ENCODE data around the gene CLCN2.
A peak's percentile ranks its signal among the peaks of the same experiment; 100 is the strongest.

The CLCN2 gene

GRCh38 chr3:184353546-184353941 lies 7.9 kb downstream of the CLCN2 start:
- no peak overlapping the region for H3K4me3 ChIP-seq (ENCODE audit: low read length)
- H3K27ac ChIP-seq (ENCODE audit: low read depth, low read length) = no peak overlapping the region
- H3K9ac ChIP-seq (ENCODE audit: low read length) = no peak overlapping the region
- no peaks in the 10 kb centered on the region for H3K4me1 ChIP-seq (ENCODE audit: control insufficient read depth, insufficient read depth, low read length)
- H3K36me3 ChIP-seq (ENCODE audit: control insufficient read depth, insufficient read depth, low read length) = peaks cover 4% of the 10 kb centered on the region
- H3K27me3 ChIP-seq (ENCODE audit: control insufficient read depth, insufficient read depth, low read length) = no peaks in the 10 kb centered on the region

- Histone ChIP-seq H3K27ac (ENCODE audit: low read depth, low read length) (no peak overlapping the region), H3K36me3 (ENCODE audit: control insufficient read depth, insufficient read depth, low read length) (no peaks in the 10 kb centered on the region), H3K4me1 (ENCODE audit: control insufficient read depth, insufficient read depth, low read length) (no peaks in the 10 kb centered on the region), H3K27me3 (ENCODE audit: control insufficient read depth, insufficient read depth, low read length) (no peaks in the 10 kb centered on the region), H3K9ac (ENCODE audit: low read length) (no peak overlapping the region), H3K4me3 (ENCODE audit: low read length) (no peak overlapping the region)
Observed at GRCh38 chr3:184352897-184353545, 8.4 kb downstream of the CLCN2 start.

DNA sequence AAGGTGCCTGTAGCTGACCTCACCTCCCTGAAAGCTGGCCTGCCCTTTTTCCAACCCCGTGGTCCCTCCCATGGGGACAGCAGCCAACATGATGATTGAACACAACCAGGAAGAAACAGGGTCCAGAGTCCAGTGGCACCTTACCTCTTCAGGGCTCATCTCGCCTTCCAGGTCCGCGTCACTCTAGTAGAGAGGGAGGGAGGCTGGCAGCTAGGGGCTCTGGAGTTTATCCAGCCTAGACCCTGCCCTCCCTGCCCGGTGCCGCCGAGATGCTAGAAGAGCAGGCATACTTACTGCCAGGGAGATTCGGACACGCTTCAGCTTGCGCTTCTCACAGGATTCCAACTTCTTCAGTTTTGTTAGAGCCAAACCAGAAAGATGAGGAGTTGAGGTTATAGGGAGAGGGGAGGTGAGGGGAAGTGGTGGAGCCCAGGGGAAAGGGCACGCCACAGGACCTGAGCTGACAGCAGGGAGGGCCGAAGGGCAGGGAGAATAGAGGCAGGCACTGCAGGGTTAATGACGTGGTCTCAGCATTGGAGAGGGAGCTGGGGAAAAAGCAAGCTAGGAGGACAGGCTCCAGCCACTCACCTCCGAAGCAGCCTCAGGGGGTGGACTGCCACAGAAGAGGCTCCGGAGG lies 9.1 kb downstream of the CLCN2 start:
- H3K27ac ChIP-seq (ENCODE audit: low read depth, low read length) = no peak overlapping the region
- H3K9ac ChIP-seq (ENCODE audit: low read length) = peak overlapping the region; percentile 8

GRCh38 chr3:184351511-184352148 lies 9.8 kb downstream of the CLCN2 start:
- Histone ChIP-seq H3K27ac (ENCODE audit: low read depth, low read length) (no peak overlapping the region), H3K4me1 (ENCODE audit: control insufficient read depth, insufficient read depth, low read length) (no peaks in the 10 kb centered on the region), H3K27me3 (ENCODE audit: control insufficient read depth, insufficient read depth, low read length) (no peaks in the 10 kb centered on the region), H3K36me3 (ENCODE audit: control insufficient read depth, insufficient read depth, low read length) (no peaks in the 10 kb centered on the region), H3K9ac (ENCODE audit: low read length) (no peak overlapping the region), H3K4me3 (ENCODE audit: low read length) (no peak overlapping the region)

More for the DNA sequence above, 9.1 kb downstream of the CLCN2 start:
- Histone ChIP-seq H3K36me3 (ENCODE audit: control insufficient read depth, insufficient read depth, low read length) (no peaks in the 10 kb centered on the region), H3K4me3 (ENCODE audit: low read length) (no peak overlapping the region), H3K27me3 (ENCODE audit: control insufficient read depth, insufficient read depth, low read length) (no peaks in the 10 kb centered on the region), H3K4me1 (ENCODE audit: control insufficient read depth, insufficient read depth, low read length) (no peaks in the 10 kb centered on the region)

- Histone ChIP-seq H3K4me1 (ENCODE audit: control insufficient read depth, insufficient read depth, low read length) (no peaks in the 10 kb centered on the region), H3K27ac (ENCODE audit: low read depth, low read length) (no peak overlapping the region), H3K4me3 (ENCODE audit: low read length) (no peak overlapping the region), H3K27me3 (ENCODE audit: control insufficient read depth, insufficient read depth, low read length) (no peaks in the 10 kb centered on the region), H3K36me3 (ENCODE audit: control insufficient read depth, insufficient read depth, low read length) (peaks cover 3% of the 10 kb centered on the region), H3K9ac (ENCODE audit: low read length) (no peak overlapping the region)
Observed at GRCh38 chr3:184350618-184351017, 10.8 kb downstream of the CLCN2 start.

DNA sequence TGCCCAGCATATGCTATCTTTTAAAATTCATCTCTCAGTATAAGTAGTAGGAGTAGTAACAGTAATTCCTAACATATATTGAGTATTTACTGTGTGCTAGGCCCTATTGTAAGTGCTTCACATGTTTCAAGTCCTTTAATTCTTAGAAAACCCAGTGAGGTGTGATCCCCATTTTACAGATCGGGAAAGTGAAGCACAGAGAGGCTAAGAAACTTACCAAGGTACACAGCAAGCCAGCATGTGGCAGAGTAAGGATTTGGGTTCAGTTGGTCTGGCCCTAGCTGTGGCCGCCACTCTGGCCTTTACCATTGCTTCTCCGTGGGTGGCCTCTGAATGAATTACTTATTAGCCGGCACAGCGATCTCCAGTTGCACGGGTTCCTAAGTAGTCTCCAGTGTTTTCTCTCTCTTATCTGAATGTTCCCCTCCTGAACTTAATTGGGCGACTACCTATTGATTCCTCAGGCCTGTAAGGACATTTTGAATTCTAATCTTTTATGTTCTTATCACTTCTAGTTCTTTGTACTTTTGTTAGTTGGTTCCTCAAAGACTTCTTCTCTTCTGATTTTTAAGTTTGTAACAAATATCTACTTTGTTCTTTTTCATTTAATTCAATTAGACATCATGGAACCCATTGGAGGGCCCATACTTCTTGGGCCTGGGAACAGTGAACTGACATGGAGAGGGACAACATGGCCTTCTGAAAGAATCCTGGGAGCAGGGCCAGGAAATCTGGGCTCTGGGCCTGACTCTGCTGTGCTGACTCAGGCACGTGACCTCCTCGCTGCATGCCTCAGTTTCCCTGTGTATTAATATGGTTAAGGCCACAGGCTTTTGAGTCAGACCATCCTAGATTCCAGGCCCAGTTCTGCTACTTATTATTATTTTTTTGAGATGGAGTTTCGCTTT lies 11.6 kb downstream of the CLCN2 start:
- no peaks in the 10 kb centered on the region for H3K27me3 ChIP-seq (ENCODE audit: control insufficient read depth, insufficient read depth, low read length)
- no peak overlapping the region for H3K4me3 ChIP-seq (ENCODE audit: low read length)
- H3K9ac ChIP-seq (ENCODE audit: low read length) = no peak overlapping the region
- no peak overlapping the region for H3K27ac ChIP-seq (ENCODE audit: low read depth, low read length)
- H3K4me1 ChIP-seq (ENCODE audit: control insufficient read depth, insufficient read depth, low read length) = no peaks in the 10 kb centered on the region
- peaks cover 5% of the 10 kb centered on the region for H3K36me3 ChIP-seq (ENCODE audit: control insufficient read depth, insufficient read depth, low read length)

- Histone ChIP-seq H3K36me3 (ENCODE audit: control insufficient read depth, insufficient read depth, low read length) (peaks cover 12% of the 10 kb centered on the region), H3K9ac (ENCODE audit: low read length) (no peak overlapping the region), H3K27ac (ENCODE audit: low read depth, low read length) (no peak overlapping the region), H3K4me1 (ENCODE audit: control insufficient read depth, insufficient read depth, low read length) (no peaks in the 10 kb centered on the region), H3K4me3 (ENCODE audit: low read length) (no peak overlapping the region), H3K27me3 (ENCODE audit: control insufficient read depth, insufficient read depth, low read length) (no peaks in the 10 kb centered on the region)
Observed at GRCh38 chr3:184348057-184348382, 13.4 kb downstream of the CLCN2 start.

DNA sequence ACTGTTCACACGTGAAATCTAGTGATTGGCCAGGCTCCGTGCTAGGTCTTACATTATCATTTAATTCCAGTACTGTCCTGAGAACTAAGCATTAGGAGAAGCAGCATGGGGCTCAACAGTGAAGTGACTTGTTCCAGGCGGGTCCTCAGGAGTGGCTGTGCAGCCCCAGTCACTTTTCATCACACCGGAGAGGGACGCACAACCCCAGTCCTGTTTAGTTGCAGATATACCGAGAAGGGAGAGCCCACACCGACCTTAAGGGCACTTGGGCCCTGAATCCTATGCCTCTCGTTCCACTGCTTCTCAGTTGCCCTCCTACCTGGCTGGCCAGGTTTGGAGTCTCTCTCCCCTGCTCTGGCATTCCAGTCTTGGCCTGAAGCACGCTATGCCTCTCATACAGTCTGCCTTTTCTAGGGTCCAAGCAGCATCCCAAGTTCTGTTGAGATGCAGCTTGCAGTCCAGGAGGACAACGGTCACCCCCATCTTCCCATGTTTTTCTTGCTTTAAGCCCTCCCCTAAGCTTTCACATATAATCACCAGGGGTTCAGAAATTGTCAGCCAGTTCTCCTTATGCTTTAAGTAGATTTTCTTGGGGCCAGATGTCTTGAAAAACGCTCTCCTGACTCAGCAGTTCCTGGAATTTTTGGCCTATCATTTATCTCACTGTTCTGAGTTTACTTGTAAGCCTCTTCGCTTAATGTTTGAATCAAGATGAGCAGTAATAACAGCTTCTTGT lies 13.9 kb downstream of the CLCN2 start:
- Histone ChIP-seq H3K27me3 (ENCODE audit: control insufficient read depth, insufficient read depth, low read length) (no peaks in the 10 kb centered on the region), H3K36me3 (ENCODE audit: control insufficient read depth, insufficient read depth, low read length) (peaks cover 17% of the 10 kb centered on the region), H3K4me1 (ENCODE audit: control insufficient read depth, insufficient read depth, low read length) (no peaks in the 10 kb centered on the region), H3K4me3 (ENCODE audit: low read length) (no peak overlapping the region), H3K9ac (ENCODE audit: low read length) (no peak overlapping the region), H3K27ac (ENCODE audit: low read depth, low read length) (no peak overlapping the region)

- H3K4me1 ChIP-seq (ENCODE audit: control insufficient read depth, insufficient read depth, low read length) = no peaks in the 10 kb centered on the region
- peaks cover 22% of the 10 kb centered on the region for H3K36me3 ChIP-seq (ENCODE audit: control insufficient read depth, insufficient read depth, low read length)
- no peaks in the 10 kb centered on the region for H3K27me3 ChIP-seq (ENCODE audit: control insufficient read depth, insufficient read depth, low read length)
- H3K9ac ChIP-seq (ENCODE audit: low read length) = no peak overlapping the region
- no peak overlapping the region for H3K27ac ChIP-seq (ENCODE audit: low read depth, low read length)
- H3K4me3 ChIP-seq (ENCODE audit: low read length) = no peak overlapping the region
Observed at GRCh38 chr3:184346480-184347190, 14.8 kb downstream of the CLCN2 start.

DNA sequence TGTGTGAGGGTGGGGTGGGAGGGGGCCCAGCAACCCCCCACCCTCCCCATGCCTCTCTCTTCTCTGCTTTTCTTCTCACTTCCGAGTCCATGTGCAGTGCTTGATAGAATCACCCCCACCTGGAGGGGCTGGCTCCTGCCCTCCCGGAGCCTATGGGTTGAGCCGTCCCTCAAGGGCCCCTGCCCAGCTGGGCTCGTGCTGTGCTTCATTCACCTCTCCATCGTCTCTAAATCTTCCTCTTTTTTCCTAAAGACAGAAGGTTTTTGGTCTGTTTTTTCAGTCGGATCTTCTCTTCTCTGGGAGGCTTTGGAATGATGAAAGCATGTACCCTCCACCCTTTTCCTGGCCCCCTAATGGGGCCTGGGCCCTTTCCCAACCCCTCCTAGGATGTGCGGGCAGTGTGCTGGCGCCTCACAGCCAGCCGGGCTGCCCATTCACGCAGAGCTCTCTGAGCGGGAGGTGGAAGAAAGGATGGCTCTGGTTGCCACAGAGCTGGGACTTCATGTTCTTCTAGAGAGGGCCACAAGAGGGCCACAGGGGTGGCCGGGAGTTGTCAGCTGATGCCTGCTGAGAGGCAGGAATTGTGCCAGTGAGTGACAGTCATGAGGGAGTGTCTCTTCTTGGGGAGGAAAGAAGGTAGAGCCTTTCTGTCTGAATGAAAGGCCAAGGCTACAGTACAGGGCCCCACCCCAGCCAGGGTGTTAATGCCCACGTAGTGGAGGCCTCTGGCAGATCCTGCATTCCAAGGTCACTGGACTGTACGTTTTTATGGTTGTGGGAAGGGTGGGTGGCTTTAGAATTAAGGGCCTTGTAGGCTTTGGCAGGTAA lies 15.9 kb downstream of the CLCN2 start:
- H3K27me3 ChIP-seq (ENCODE audit: control insufficient read depth, insufficient read depth, low read length) = no peaks in the 10 kb centered on the region
- H3K4me1 ChIP-seq (ENCODE audit: control insufficient read depth, insufficient read depth, low read length) = no peaks in the 10 kb centered on the region
- H3K9ac ChIP-seq (ENCODE audit: low read length) = no peak overlapping the region
- H3K4me3 ChIP-seq (ENCODE audit: low read length) = no peak overlapping the region
- no peak overlapping the region for H3K27ac ChIP-seq (ENCODE audit: low read depth, low read length)
- peaks cover 23% of the 10 kb centered on the region for H3K36me3 ChIP-seq (ENCODE audit: control insufficient read depth, insufficient read depth, low read length)

Data from rectal smooth muscle tissue (tissue), 1 donor.